ENCODE data around the gene SART3.

DNA sequence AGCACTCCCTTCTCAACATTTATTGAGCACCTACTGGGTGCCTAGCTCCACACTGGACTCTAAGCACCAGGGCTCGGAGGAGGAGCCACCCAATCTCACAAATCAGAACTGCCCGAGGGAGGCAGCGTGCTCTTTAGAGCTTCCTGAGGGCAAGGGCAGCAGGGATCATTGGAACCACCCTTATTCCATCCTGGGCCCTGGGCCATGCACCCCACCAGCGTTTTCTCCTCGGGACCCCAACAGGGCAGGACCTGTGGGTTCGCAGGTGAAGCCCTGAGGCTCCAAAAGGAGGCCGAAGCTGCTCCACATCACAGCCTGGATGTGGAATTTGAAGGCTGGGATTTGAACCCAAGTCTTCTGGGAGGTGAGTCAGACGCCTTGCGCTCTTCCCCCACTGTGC, 21.5 kb upstream of the SART3 start:
- TF ChIP-seq, protein P1, sequence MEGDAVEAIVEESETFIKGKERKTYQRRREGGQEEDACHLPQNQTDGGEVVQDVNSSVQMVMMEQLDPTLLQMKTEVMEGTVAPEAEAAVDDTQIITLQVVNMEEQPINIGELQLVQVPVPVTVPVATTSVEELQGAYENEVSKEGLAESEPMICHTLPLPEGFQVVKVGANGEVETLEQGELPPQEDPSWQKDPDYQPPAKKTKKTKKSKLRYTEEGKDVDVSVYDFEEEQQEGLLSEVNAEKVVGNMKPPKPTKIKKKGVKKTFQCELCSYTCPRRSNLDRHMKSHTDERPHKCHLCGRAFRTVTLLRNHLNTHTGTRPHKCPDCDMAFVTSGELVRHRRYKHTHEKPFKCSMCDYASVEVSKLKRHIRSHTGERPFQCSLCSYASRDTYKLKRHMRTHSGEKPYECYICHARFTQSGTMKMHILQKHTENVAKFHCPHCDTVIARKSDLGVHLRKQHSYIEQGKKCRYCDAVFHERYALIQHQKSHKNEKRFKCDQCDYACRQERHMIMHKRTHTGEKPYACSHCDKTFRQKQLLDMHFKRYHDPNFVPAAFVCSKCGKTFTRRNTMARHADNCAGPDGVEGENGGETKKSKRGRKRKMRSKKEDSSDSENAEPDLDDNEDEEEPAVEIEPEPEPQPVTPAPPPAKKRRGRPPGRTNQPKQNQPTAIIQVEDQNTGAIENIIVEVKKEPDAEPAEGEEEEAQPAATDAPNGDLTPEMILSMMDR (IDR thresholded peaks at IDR 0.05): no peak
- no peak for TF ChIP-seq POLR2A (IDR thresholded peaks at IDR 0.05)

Data from Peyer's patch (tissue), 4 donors.